Subcutaneous adipose tissue (tissue), 4 donors: ENCODE results near the gene SLC39A7. TPM values are rescaled to one million over a fixed set of nuclear protein-coding genes. Genes with fewer than 3 reads are reported as not detected.

Experiments used
- CTCF ChIP-seq: fragments of 450-650 bp; IDR thresholded peaks from one replicate; pipeline ENCODE4 v1.5.1; 2016; ENCODE audit warnings: low read depth, mild to moderate bottlenecking, control low read depth, antibody characterized with exemption, moderate library complexity
- total RNA-seq, 4 donors: library from RNA; depleted of rRNA; stranded (reverse); fragments of >200 nt; gene quantifications; one replicate each; pipeline ENCODE4 v1.1.0, GENCODE V29; 2016

SLC39A7 gene
- total RNA-seq, 4 donors from 2014 or later = 49.0 to 54.9 (median 52.5) TPM

- TF ChIP-seq CTCF = no peak
Measured at GRCh38 chr6:33204165-33204414, 3.4 kb downstream of the SLC39A7 start.

- TF ChIP-seq CTCF = no peak
Measured at GRCh38 chr6:33204415-33205190, 3.9 kb downstream of the SLC39A7 start, which contains the start of gene HSD17B8. TSS of gene HSD17B8 (plus strand) at chr6:33204655. CDS start at chr6:33204669, 14 bp downstream.

DNA sequence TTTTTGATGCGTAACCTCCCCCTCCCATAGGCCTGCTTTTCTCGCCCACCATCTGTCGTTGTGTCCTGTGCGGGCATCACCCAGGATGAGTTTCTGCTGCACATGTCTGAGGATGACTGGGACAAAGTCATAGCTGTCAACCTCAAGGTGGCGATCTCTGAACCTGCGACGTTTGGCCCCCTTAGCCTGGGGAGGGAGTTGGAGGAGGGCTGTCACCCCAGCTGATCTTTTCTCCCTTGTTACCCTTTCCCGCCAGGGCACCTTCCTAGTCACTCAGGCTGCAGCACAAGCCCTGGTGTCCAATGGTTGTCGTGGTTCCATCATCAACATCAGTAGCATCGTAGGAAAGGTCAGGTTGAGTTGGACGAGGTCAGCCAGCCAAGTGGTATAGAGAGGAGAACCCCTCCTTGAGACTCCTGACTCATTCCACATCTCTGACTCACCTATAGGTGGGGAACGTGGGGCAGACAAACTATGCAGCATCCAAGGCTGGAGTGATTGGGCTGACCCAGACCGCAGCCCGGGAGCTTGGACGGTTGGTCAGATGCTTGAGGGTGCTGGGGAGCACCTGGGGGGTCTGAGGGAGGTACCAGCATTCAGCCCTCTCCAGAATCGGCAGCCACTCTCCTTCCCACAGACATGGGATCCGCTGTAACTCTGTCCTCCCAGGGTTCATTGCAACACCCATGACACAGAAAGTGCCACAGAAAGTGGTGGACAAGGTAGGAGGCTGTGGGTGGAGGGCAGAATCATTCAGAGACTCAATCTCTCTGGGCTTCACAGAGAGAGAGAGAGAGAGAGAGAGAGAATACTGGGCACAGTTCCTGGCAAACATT, 4.7 kb downstream of the SLC39A7 start:
- TF ChIP-seq CTCF = no peak

- no peak for TF ChIP-seq CTCF
Measured at GRCh38 chr6:33206027-33206863, 5.6 kb downstream of the SLC39A7 start.

GRCh38 chr6:33206864-33207551, 6.3 kb downstream of the SLC39A7 start:
- TF ChIP-seq CTCF = no peak

DNA sequence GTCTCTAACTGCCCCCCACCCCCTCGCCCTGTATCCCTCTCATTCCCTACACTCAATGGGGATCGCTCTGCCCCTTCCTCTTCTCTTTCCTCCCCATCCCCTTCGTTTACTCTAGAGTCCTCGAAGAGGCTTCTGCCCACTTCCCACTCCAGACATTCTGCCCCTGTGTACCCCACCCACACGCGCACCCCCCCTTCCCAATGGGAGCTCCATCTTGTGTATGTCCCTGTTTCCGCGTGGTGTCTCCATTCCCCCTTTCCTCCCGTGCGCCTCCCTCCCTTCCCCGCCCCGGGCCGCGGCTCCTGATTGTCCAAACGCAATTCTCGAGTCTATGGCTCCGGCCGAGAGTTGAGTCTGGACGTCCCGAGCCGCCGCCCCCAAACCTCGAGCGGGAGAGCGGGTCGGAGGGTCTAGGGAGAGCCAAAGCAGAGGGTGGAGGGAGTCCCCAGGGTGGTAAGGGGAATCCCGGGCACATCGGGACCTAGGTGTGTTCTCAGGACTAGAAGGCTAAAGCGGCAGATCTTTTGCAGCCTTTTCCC, 7.0 kb downstream of the SLC39A7 start:
- no peak for TF ChIP-seq CTCF
